PC-9 (cell line): Measurements from ENCODE around the gene MED16.

Experiments
- EZH2 ChIP-seq: fragments of 200-600 bp; sonication (generic); IDR thresholded peaks from 2 replicates; pipeline ENCODE4 v1.8.0; 2017; ENCODE audit warnings: antibody characterized with exemption, low read depth
- TF ChIP-seq, protein P1 (sequence below): fragments of 200-600 bp; sonication (generic); conservative IDR thresholded peaks from 2 replicates; pipeline ENCODE4 v1.6.1; 2017; ENCODE audit warnings: mixed run types, antibody characterized with exemption, mild to moderate bottlenecking, moderate library complexity

DNA sequence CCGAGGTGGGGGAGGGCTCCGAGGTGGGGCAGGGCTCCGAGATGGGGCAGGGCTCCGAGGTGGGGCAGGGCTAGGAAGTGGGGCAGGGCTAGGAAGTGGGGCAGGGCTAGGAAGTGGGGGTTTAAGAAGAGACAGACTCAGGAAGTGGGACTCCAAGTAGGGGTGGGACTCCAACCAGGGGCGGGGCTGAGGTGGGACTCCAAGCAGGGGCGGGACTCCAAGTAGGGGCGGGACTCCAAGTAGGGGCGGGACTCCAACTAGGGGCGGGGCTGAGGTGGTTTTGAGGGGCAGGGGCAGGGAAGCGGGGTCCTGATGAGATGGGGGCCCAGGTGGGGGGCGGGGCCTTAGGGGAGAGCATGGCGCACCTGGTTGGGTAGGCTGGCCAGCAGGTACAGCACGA, 19.9 kb downstream of the MED16 start:
- TF ChIP-seq, protein P1, sequence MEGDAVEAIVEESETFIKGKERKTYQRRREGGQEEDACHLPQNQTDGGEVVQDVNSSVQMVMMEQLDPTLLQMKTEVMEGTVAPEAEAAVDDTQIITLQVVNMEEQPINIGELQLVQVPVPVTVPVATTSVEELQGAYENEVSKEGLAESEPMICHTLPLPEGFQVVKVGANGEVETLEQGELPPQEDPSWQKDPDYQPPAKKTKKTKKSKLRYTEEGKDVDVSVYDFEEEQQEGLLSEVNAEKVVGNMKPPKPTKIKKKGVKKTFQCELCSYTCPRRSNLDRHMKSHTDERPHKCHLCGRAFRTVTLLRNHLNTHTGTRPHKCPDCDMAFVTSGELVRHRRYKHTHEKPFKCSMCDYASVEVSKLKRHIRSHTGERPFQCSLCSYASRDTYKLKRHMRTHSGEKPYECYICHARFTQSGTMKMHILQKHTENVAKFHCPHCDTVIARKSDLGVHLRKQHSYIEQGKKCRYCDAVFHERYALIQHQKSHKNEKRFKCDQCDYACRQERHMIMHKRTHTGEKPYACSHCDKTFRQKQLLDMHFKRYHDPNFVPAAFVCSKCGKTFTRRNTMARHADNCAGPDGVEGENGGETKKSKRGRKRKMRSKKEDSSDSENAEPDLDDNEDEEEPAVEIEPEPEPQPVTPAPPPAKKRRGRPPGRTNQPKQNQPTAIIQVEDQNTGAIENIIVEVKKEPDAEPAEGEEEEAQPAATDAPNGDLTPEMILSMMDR, result no peak
- TF ChIP-seq EZH2, result no peak
